ENCODE measurements around the gene MRPL54. TPM values are rescaled to one million over a fixed set of nuclear protein-coding genes. Genes with fewer than 3 reads are reported as not detected.

MRPL54 gene
- polyA plus RNA-seq, 1 experiment = 31.2 TPM

DNA sequence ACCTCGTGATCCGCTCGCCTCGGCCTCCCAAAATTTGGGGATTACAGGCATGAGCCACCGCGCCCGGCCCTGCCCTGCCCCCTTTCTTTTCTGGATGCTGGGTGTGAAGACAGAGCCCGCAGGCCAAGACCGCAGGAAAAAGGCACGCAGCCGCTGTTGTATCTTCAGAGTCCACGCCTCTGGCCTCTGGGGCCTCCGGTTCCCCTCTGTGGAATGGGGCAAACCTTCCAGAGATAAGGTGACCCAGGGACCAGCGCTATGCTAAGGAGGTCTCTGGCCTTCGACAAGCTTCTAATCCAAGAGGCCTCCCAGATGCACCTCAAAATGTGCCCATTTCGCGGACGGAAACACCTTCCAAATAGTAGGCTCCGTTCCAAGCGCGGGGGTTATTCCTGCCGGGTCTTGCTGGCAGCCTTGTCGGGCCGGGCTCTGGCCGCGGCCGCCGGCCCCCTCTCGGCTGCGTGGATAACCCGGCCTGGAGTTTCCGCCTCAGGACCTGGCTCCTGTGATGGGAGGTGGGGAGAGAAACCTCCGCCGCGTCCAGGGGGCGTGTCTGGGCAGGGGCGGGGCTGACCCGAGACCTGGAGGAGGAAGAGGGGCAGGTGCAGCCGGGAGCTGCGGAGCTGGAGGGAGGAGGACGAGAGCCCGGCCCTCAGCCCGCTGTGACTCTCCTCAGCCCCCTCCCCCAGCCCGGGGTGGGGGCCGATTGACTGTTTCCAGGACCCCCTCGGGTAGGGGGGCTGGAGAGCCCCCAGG, 41.2 kb upstream of the MRPL54 start:
- peak; percentile 44 for DNase-seq (ENCODE audit: low read depth, low spot score)
- no peak overlapping the region for H3K4me3 ChIP-seq (ENCODE audit: low read depth, low read length)
- H3K27me3 ChIP-seq (ENCODE audit: control insufficient read depth, insufficient read depth, low read length) = peaks cover 27% of the 10 kb centered on the region
- TF ChIP-seq, protein P1, sequence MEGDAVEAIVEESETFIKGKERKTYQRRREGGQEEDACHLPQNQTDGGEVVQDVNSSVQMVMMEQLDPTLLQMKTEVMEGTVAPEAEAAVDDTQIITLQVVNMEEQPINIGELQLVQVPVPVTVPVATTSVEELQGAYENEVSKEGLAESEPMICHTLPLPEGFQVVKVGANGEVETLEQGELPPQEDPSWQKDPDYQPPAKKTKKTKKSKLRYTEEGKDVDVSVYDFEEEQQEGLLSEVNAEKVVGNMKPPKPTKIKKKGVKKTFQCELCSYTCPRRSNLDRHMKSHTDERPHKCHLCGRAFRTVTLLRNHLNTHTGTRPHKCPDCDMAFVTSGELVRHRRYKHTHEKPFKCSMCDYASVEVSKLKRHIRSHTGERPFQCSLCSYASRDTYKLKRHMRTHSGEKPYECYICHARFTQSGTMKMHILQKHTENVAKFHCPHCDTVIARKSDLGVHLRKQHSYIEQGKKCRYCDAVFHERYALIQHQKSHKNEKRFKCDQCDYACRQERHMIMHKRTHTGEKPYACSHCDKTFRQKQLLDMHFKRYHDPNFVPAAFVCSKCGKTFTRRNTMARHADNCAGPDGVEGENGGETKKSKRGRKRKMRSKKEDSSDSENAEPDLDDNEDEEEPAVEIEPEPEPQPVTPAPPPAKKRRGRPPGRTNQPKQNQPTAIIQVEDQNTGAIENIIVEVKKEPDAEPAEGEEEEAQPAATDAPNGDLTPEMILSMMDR (IDR thresholded peaks at IDR 0.05; ENCODE audit: low read depth, low read length) = no peak
- ChIA-PET CTCF (interaction anchor here (0.7 kb wide), 1 partner anchor 209 kb away, joined by 7 read pairs; no protein-coding TSS in a partner anchor), POLR2A (no interaction called here)
- peaks cover 7% of the 10 kb centered on the region; the same call in 1 of the 2 replicates for H3K9me3 ChIP-seq (ENCODE audit: control insufficient read depth, insufficient read depth, low read length)
- no peak overlapping the region for H3K27ac ChIP-seq (ENCODE audit: low read depth, low read length)

DNA sequence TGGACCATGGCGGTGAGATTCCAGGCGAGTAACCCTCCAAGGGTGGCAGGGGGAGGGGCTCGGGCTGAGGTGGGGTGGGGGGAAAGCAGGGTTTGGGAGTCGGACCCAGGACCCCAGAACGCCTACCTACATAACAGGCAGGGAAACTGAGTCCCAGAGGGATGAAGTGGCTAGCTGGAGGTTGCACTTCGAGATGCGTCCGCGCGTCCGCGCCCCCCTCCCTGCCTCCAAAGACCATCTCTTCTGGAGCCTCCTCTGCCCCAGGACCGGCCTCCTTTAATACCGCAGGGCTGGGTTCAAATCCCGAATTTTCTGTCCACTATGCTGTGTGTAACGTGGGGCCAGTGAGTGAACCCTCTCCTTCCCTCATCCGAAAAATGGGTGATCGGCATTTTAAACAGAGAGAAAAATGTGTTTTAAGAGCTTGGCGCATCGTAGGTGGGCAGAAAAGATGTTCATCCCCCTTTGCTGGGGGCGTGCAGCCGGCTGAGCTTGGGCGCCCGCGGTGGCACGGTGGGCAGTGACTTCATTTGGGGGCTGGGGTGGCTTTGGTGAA, 40.5 kb upstream of the MRPL54 start:
- peaks cover 27% of the 10 kb centered on the region for H3K27me3 ChIP-seq (ENCODE audit: control insufficient read depth, insufficient read depth, low read length)
- DNase-seq (ENCODE audit: low read depth, low spot score) = no peak
- H3K4me3 ChIP-seq (ENCODE audit: low read depth, low read length) = no peak overlapping the region
- peaks cover 7% of the 10 kb centered on the region; the same call in 1 of the 2 replicates for H3K9me3 ChIP-seq (ENCODE audit: control insufficient read depth, insufficient read depth, low read length)
- TF ChIP-seq, protein P1 (IDR thresholded peaks at IDR 0.05; ENCODE audit: low read depth, low read length) = no peak
- ChIA-PET CTCF (no interaction called here), POLR2A (no interaction called here)
- no peak overlapping the region for H3K27ac ChIP-seq (ENCODE audit: low read depth, low read length)

DNA sequence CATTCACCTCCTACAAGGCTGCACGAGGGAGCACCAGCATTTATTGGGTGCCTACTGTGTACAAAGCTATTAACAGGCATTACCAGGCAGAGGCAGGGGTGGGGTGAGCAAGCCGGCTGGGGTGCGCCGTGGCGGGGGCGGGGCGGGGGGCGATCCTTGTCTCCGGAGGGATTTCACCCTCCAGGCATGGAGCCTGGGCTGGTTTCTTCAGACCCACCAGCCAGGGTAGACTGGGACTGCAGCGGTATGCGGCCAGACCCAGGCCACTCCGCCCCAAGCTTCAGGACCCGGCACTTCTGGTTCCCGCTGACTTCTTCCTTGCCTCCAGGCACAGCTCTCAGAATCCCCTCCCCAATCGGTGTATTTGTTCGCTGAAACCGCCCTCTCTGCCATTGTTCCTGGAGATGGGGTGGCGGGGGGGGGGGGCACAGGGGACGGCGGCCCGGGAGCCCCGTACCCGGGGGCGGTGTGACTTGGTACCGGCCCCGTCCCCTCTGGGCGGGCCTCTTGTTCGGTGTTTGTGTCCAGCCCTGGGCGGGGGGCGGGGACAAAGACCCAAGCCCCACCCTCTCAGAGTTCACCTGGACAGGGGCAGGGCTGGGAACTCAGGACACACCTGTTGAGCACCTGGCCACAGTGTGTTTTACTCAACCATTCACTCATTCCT, 39.9 kb upstream of the MRPL54 start:
- Histone ChIP-seq H3K27me3 (ENCODE audit: control insufficient read depth, insufficient read depth, low read length) (peaks cover 27% of the 10 kb centered on the region), H3K27ac (ENCODE audit: low read depth, low read length) (no peak overlapping the region), H3K9me3 (ENCODE audit: control insufficient read depth, insufficient read depth, low read length) (peaks cover 7% of the 10 kb centered on the region; the same call in 1 of the 2 replicates), H3K4me3 (ENCODE audit: low read depth, low read length) (no peak overlapping the region)
- CTCF ChIA-PET = no interaction called here
- DNase-seq (ENCODE audit: low read depth, low spot score) = no peak
- POLR2A ChIA-PET = no interaction called here
- TF ChIP-seq, protein P1 (IDR thresholded peaks at IDR 0.05; ENCODE audit: low read depth, low read length) = no peak

DNA sequence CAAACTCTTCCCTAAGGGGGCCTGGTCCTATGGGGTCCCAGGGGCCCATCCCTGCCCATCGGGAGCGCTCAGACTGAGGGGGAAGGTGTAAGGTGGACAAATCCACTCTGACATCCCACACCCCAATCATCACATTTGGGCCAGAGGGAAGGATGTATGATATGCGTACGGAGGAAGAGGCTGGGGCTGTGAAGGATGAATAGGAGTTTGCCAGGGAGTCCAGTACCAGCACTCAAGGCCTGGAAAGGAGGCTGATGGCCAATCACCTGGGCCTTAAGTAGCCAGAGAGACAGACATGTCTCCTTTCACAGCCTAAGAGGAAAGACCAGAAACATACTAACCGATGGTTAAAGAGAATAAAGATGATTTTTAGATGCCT, 39.4 kb upstream of the MRPL54 start:
- Histone ChIP-seq H3K9me3 (ENCODE audit: control insufficient read depth, insufficient read depth, low read length) (peaks cover 7% of the 10 kb centered on the region; the same call in 1 of the 2 replicates), H3K27me3 (ENCODE audit: control insufficient read depth, insufficient read depth, low read length) (peaks cover 27% of the 10 kb centered on the region), H3K4me3 (ENCODE audit: low read depth, low read length) (no peak overlapping the region), H3K27ac (ENCODE audit: low read depth, low read length) (no peak overlapping the region)
- ChIA-PET CTCF (no interaction called here), POLR2A (interaction anchor here (0.6 kb wide), 1 partner anchor 235 kb away, joined by 3 read pairs; no protein-coding TSS in a partner anchor)
- TF ChIP-seq, protein P1 (IDR thresholded peaks at IDR 0.05; ENCODE audit: low read depth, low read length) = no peak
- no peak for DNase-seq (ENCODE audit: low read depth, low spot score)

DNA sequence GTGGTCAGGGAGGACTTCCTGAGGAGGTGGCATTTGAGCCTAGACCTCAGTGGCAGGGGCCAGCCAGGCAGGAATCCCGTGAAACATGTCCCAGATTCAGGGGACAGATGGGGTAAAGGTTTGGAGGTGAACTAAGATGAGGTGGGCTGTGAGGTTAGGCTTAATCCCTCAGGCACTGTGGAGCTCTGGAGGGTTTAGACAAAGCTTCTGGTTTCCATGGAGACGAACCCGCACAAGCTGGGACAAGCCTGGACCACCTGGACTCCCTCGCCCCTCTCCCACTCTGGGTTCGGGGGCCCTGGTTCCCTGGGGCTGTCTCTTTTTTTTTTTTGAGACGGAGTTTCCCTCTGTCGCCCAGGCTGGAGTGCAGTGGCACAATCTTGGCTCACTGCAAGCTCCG, 38.6 kb upstream of the MRPL54 start:
- TF ChIP-seq, protein P1 (IDR thresholded peaks at IDR 0.05; ENCODE audit: low read depth, low read length) = no peak
- Histone ChIP-seq H3K27me3 (ENCODE audit: control insufficient read depth, insufficient read depth, low read length) (peaks cover 27% of the 10 kb centered on the region), H3K27ac (ENCODE audit: low read depth, low read length) (no peak overlapping the region), H3K4me3 (ENCODE audit: low read depth, low read length) (no peak overlapping the region), H3K9me3 (ENCODE audit: control insufficient read depth, insufficient read depth, low read length) (peaks cover 7% of the 10 kb centered on the region; the same call in 1 of the 2 replicates)
- DNase-seq (ENCODE audit: low read depth, low spot score) = no peak
- CTCF ChIA-PET = no interaction called here
- POLR2A ChIA-PET = interaction anchor here (0.6 kb wide), 1 partner anchor 498 kb away, joined by 3 read pairs; no protein-coding TSS in a partner anchor

Data from AG04450 (cell line).